Femur (tissue), 1 donor: Measurements from ENCODE around the gene HPS1.

Experiments
- DNase-seq: peaks from one replicate; pipeline ENCODE4 v3.0.0-alpha.2; 2017

The HPS1 gene

DNA sequence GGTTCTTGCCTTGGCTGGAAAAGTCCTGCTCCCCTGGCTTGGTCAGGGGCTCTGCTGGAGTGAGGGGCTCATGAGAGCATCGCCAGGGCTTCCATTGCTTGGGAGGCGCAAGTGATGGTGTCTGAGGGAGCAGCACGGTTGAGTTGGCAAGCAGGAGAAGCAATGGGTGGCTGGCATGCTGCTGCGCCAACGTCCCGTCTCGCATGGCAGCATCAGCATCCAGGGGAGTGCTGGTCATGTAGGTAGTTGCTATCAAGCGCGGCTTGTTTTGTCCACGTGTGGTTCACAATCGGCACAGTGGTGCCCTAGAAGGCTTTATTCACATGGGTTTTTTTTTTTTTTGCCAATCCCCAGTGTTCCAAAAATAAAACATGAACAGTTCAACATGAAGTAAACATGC lies 35.6 kb downstream of the HPS1 start:
- no peak for DNase-seq

DNA sequence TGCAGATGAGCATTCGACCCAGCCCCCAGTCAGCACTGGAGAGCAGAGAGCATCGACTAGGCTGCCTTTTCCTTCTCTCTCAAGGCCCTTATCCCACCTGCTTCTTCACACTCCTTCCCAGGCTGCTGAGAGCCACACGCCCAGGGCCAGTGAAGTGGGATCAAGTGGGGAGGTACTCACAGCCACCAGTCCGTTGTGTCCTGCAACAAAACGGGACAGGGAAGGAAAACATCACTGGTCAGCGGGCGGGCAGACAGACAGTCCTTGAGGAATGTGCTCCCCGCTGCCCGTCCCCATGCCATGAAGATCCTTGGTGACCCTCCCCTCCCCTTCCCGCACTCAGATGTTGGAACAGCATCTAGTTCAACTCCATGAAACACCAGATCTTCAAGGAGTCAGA lies 36.0 kb downstream of the HPS1 start:
- DNase-seq = no peak

DNA sequence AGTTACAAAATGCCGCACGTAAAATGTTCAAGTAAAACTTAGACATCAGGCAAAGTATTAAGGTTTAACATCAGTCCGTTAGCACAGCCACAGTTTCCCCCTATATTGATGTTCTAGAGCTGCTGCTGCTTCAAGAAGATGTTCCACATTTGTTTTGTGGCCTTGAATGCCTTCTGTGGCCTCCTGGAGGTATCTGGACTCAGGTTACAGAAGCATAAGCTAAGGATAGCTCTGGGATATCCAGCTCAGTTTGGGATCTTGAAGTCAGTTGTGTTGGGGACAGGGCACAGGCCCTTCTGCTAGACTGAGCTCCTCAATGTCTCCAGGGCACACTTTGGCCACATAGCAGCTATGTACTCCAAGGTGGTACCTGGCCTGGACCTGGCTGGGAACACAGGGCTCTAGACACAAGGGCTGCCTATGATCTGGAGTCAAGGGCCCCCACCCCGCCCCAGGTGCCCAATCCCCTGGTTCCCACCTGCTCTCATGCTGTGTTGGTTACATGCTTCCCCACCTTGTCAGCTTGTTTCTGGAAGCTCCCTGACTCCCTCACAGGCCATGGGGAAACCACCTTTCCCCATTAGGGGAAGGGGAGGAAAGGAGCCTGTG lies 36.5 kb downstream of the HPS1 start:
- no peak for DNase-seq

DNA sequence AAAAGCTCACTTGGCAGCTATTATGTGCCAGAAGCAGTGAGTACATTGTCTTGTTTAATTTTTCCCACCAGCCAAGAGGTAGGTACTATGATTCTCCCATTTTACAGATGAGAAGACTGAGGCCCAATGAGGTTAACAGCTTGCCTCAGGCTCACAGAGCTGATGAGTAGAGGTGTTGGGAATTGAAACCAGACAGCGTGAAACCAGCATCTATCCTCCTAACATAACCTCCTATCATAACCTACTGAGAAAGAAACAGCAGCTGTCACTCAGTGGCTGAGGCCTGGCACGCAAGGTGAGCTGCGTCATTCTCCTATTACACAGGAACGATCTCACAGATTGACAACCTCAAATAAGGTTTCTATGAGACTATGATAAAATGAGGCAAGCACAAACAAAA lies 37.9 kb downstream of the HPS1 start:
- DNase-seq = no peak

DNA sequence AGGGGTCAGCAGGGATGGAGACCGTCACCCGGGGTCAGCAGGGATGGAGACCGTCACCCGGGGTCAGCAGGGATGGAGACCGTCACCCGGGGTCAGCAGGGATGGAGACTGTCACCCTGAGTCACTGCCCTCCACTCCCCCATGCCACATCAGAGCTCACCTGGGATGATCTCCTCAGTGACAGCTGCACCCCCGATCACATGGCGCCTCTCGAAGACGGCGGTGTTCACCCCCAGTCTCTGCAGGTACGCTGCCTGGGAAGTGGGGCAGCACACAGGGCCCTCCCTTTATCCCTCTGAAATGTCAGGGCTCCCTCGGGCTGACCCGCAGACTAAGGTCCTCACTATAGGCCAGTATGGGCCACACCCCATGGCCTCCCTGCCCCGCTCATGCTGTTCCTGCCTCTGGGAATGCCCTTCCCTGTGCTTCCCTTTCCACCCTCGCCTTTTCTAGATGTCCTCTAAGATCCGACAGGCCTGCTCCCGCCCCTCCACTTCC lies 38.9 kb downstream of the HPS1 start:
- DNase-seq = no peak

DNA sequence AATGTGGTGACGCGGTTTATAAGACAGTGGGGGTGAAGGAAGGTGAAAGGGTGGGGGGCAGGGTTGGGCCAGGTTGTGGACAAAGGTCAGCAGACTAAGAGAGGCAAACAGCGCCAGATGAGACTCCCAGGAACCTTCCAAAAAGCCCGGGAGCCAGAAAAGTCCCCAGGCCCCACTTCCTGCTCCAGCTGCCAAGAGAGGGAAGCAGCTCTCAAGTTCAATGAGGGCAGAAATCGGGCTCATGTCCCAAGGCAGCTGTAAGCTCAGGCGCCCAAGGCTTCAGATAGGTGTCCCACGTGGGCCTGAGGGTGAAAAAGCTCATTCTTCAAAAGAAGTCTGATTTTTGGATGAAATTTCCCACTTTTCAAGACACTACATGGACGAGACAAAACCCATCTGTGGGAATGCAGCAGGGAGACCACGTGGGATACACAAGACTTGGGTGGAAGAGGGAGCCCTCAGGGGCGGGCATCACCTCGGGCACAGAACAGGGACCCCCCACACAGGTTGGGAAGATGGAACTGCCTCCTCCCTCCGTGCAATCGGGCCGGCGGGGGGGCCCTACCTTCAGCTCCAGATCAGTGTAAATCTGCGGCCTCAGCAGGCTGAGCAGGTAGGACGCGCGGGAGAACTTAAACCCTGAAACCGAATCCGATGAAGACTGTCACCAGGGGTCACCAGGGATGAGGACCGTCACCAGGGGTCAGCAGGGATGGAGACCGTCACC lies 39.6 kb downstream of the HPS1 start:
- no peak for DNase-seq

DNA sequence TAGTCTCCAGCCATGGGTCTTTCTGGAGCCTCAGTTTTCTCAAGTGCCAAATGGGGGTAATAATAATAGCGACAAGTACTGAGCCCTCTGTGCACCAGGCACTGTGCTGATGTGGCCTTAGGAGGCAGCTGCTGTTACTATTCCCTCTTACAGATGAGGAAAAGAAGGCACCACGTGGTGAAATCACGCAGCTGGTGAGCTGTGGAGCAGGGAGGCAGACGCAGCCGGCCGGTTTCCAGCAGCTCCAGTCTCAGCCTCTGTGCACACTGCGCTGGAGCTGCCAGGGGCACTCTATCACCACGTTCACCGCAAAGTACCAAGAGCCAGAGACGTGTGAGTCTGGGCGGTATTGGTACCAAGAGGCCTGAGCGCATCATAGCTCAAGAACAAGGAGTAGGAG lies 41.3 kb downstream of the HPS1 start:
- DNase-seq = no peak

DNA sequence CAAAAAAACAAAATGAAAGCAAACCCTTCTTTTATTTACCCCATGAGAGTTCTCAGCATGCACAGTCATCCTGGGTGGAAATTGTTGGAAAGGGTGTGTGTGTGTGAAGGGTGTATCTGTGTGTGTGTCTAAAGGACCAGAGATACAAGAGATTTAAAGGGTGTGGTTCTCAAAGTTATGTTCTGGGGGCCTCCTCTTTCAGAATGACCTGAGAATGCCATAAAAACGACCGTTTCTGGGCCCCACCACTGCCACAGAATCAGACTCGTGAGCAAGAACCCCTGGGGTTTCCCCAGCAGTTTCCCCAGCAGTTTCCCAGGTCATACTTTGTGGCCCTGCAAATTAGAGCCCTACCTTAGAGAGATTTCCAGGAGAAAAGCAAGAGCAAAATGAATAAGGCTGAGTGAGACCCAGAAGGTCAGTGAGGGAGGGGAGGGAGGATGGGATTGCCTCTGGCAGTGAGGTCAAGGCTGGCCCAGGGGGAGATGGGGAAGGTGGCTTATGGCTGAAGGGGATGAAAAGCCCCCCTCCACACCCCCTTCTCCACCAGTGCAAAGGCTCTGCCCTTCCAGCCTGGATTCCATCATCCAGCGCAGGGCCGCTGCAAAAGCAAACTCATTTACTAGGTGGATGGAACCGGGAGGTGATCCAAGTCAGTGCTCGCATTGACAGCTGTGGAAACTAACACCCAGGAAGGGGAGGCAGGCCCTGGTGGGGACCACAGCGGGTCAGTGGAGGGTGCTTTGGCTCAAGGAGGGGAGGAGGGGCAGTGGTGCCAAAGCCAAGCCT lies 42.0 kb downstream of the HPS1 start:
- DNase-seq = no peak

DNA sequence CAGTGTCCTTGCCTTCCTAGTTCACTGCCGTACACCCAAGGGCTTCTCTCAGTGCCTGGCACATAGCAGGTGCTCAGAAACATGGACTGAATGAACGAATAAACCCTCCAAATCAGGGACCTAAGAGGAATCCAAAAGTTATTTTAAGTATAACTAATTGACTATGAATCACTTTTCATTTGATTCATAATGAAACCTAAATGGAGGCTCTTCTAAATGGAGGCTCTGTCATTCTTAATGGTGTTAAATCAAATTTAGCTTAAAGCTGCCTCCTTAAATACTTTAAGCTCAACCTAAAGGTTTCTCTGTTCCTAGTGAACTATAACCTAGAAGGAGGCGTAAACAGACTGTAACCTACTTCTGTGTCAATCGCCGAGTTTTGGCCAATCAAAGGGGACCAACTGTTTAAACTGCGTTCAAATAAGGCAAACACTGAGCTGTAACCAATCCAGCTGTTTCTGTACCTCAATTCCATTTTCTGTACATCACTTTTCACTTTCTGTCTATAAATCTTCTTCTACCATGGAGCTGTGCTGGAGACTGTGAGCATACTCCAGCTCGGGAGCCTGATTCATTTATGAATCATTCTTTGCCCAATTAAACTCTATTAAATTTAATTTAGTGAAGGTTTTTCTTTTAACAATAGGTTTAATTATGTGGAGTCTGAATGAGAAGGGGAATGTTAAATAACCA lies 42.8 kb downstream of the HPS1 start:
- no peak for DNase-seq

DNA sequence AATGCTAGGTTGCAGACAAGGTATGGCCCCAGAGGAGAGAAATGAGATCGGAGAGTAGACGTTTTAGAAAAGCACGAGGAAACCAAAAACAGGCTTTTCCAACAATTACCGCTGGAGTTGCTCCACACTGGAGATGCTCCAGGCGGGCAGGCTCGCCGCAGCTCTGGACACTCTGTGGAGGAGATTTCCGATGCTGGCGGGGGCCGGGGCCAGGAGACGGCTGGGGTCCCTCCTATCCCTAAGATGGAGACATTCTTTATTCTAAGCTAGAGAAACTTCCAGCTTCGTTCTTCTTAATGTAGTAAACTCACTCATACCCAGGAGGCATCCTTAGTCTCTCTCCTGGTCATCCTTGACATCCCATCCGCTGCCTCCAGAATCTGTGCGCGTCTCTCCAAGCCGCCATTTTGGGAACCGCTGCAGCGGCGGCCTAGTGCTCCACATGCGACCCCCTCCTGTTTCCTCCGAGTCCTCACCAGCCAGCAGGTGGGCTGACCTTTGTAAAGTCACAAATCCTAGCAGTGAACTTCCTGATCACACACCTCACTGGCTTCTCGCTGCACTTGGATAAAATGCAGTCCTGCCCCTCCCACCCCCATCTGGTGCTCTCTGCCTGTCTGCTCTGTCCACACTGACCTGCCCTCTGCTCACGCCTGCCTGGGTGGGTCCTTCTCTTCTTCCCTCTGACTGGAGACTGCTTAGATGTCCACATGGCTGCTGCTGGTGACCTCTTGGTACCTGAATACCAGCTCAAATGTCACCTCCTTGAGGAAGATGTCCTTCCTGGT lies 43.6 kb downstream of the HPS1 start:
- DNase-seq = no peak

DNA sequence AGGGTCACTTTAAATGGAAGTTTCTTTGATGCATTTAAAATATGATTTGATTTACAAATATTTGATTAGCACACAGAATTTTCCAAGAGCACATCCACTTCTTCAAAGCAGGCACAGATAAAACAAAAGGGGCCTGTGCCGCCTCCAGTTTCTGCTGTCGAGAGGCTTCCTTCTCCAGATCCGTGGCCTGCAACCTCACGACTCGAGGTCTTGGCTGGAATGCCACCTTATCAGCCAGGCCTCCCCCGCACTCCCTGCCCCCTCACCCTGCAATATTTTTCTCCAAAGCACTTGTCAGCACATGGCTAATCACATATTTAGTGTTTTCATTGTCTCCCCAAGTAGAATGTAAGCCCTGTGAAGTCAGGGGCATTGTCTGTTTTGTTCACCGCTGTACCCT lies 44.3 kb downstream of the HPS1 start:
- DNase-seq = no peak

DNA sequence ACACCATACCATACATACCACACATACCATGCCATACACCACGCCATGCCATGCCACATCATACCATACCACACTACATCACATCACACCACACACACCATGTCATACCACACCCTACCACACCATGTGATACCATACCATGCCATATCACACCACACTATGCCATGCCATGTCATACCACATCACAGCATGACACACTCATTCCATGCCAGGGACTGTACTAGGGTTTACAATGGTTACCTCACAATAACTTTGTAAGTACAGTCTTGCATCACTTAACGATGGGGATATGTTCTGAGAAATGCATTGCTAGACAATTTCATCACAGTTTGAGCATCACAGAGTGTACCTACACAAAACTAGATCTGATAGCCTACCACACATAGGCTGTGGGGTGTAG lies 46.3 kb downstream of the HPS1 start:
- DNase-seq = no peak

DNA sequence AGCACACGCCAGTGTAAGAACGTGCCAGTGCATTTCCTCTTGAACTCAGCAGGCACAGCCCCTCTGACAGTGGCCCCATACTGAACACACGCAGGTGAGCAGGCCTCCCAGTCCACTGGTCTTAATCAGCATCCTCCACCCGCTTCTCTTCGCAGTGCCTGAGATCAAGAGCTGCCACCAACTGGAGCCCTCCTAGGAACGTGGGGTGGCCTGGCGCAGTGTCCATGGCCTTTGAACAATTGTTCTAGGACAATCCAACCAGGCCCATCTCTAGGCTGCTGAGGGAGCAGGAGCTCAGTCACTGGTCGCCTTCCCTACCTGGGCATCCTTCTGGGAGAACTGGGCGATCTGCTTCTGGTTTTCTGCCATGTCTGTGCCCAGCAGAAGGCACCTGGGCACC lies 47.0 kb downstream of the HPS1 start:
- DNase-seq = no peak

DNA sequence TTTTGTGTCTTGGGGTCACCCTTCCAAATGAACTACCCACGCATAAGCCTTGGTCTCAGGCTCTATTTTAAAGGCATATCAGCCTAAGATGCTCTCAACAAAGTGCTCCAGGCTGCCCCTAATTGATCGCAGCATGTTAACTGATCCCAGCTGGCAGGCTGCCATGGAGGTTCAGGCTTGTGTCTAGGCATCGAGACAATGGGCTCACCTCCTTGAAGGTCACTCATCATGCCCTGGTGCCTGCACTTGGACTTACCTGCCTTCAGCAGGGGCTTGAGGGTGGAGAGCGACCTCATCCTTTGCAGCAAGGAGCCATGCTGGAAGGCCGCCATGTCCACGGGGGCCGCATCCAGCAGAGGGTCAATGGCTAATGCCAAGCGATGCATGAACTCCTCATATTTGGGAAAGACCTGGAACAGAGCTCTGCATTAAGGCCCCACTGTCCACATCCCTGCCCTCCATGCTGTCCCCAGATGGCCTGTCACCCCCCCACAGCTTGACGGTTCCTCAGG lies 49.6 kb downstream of the HPS1 start:
- DNase-seq = no peak

DNA sequence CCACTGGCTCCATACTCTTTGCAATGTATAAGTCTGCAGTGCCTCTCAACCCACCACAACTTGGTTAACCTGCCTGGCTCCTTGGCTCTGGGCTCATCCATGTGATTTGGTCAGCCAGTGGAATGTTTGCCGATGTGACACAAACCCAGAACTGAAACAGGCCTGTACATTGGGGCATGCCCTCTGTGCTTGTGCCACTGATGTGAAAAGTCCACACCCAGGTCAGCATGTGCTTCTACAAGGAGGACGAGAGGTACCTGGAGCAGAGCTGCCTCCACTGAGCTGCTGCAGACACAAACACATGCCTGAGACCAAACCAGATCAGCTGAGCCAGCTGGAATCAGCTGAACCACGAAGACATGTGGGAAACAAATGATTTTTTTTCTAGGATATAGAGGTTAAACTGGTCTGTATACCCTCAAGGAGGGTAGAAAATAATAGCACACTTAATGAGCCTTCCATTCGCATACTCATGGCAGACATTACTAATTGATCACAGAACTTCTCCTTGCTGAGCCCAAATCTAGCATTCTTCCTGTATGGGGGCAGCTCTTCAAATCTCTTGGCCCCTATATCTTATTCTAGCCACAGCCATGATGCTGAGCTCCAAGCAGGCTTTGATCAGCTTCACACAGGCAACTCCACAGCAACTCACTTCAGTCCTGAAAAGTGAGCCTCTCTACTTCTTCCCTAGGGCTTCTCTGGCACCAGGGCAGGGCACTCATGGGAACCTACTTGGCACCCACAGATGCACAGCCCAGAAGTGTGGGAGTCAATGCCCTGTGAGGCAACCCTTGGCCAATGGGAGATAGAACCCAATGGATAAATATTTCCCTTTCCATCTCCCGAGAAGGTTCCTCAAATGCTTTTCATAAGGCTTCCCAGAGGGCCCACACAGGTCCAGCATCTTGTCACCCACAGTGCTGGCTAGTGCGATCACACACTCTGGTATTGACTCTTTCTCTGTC lies 50.4 kb downstream of the HPS1 start:
- no peak for DNase-seq

DNA sequence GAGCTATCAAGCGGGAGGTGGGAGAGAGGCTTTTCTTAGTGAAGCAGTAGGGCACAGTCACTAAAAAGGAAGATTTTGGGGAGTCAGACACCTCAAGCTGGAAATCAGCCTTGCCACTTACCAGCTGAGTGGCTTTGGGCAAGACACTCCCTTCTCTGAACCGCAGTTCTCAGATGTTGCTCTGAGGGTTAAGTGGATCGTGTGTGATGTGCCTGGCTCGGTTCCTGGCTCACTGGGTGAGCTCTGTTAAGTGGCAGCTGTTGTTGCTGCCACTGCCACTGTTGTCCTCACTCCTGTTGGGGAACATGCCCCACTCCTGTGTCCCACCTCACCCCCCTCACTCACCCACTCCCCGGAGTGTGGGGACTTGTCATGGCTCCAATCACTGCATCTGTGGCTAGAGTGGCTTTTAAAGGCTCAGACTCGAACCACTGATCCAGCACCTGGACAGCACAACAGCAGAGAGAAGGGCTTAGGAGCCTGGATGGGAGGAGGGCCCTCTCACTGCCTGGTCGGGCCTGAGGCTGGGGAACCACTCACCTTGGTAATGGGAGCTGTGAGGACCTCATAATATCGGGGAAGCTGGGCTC lies 51.8 kb downstream of the HPS1 start:
- DNase-seq = no peak

DNA sequence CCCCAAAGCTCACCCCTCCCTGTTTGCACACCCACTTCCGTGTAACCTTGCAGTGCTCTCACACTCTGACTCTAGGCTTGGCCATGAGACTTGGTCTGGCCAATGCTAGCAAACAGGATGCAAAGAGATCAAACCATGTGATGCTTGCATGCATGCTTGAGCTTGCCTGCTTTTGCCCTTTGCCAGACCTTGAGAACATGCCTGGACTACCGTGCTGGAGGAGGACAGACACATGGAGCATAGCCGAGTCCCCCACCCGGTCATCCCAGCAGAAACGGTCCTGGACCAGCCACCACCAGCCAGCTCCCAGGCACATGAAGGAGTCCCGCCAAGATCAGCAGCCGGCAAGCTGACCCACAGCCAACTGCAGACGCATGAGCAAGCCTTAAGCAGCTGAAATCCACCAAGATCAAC lies 55.1 kb downstream of the HPS1 start:
- DNase-seq = peak; percentile 57

DNA sequence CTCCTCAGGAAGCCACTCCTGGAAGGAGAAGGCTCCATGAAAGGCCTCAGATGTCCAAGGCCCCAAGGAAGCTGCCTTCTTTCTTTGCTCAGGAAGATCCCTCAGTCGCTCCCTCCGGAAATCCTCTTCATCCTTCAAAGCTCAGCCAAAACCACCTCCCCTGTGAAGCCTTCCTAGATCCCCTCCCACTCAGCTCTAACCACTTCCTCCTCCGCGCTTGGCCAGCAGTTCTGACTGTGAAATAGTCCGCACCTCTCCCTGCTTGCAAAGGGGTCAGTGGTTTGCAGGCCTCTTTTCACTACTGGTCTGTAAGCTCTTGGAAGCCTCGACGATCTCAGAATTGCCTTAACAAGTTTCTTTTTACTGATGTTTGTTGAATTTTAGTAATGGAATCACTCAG lies 55.7 kb downstream of the HPS1 start:
- DNase-seq = no peak

DNA sequence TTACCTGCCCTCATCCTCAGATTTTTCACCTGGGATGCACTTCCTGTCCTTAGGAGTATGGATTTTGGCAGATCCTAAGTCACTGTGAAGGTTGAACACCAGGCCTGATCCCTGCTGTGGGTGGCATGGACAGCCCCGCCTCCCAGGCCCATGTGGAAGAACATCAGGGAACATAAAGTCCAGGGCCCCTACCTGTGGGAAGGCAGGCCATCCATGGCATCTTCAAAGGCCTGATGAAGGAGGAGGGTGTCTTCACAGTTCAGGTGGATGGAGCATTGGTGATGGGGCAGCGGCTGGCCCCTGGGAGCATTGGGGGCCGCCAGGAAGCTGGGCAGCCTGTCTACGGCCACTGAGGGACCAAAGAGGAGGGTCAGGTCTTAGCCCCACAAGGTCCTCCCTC lies 56.3 kb downstream of the HPS1 start:
- no peak for DNase-seq

DNA sequence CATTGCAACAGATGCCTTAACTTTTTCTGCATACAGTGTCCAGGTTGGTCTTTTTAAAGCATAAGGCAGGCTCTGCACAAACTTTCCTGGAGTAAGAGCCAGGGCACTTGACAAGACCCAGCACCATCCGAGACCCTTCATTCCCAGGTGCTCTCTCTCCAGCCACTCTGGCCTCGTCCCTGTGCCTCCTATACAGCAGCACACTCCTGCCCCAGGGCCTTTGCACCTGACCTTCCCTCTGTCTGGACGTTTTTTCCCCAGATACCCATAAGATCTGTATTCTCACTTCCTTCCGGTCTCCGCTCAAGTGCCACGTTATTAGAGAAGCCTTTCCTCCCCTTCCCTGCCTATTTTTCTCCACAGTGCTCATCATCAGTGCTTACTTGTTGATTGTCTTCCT lies 57.3 kb downstream of the HPS1 start:
- no peak for DNase-seq
